HUES6 (cell line): ENCODE results near the gene VTI1A.
"Not testable (repeated sequence)": the region's sequence is repeated elsewhere in the genome, so short reads cannot be mapped to it uniquely, and the experiment has no call there.

Source experiments
- H3K27ac ChIP-seq: 2 replicates; pipeline ENCODE4 v1.7.0; 2013; ENCODE audit warnings: low read depth, mild to moderate bottlenecking, low read length, inconsistent platforms
- H3K27me3 ChIP-seq: 2 replicates; pipeline ENCODE4 v1.6.1; 2013; ENCODE audit warnings: low read length; ENCODE audit not compliant: control insufficient read depth, insufficient read depth
- H3K36me3 ChIP-seq: 2 replicates; pipeline ENCODE4 v1.6.1; 2013; ENCODE audit warnings: low read length; ENCODE audit not compliant: control insufficient read depth, insufficient read depth
- H3K4me1 ChIP-seq: 2 replicates; pipeline ENCODE4 v1.6.1; 2013; ENCODE audit warnings: low read length; ENCODE audit not compliant: control insufficient read depth, insufficient read depth
- H3K4me3 ChIP-seq: 2 replicates; pipeline ENCODE4 v1.5.1; 2013; ENCODE audit warnings: low read depth, low read length
- H3K9ac ChIP-seq: one replicate; pipeline ENCODE4 v1.6.1; 2013; ENCODE audit warnings: mild to moderate bottlenecking, low read length
- H3K9me3 ChIP-seq: 2 replicates; pipeline ENCODE4 v1.6.1; 2013; ENCODE audit warnings: low read depth, low read length; ENCODE audit not compliant: control insufficient read depth, insufficient read depth

Gene VTI1A

GRCh38 chr10:112526139-112526538, 79.1 kb downstream of the VTI1A start:
- no peaks in the 10 kb centered on the region for H3K36me3 ChIP-seq
- no peaks in the 10 kb centered on the region for H3K9me3 ChIP-seq
- no peak overlapping the region for H3K27ac ChIP-seq
- no peaks in the 10 kb centered on the region for H3K27me3 ChIP-seq
- H3K9ac ChIP-seq: no peak overlapping the region
- no peak overlapping the region for H3K4me3 ChIP-seq
- peaks cover 10% of the 10 kb centered on the region for H3K4me1 ChIP-seq

GRCh38 chr10:112526906-112527305, 79.9 kb downstream of the VTI1A start:
- Histone ChIP-seq H3K27ac (no peak overlapping the region), H3K36me3 (no peaks in the 10 kb centered on the region), H3K4me3 (peak overlapping the region; percentile 23; the same call in 1 of the 2 replicates), H3K9me3 (no peaks in the 10 kb centered on the region), H3K4me1 (peaks cover 10% of the 10 kb centered on the region), H3K9ac (no peak overlapping the region), H3K27me3 (no peaks in the 10 kb centered on the region)

- H3K9me3 ChIP-seq: no peaks in the 10 kb centered on the region
- no peak overlapping the region for H3K27ac ChIP-seq
- no peaks in the 10 kb centered on the region for H3K27me3 ChIP-seq
- no peak overlapping the region for H3K9ac ChIP-seq
- H3K4me3 ChIP-seq: no peak overlapping the region
- H3K4me1 ChIP-seq: peaks cover 10% of the 10 kb centered on the region
- no peaks in the 10 kb centered on the region for H3K36me3 ChIP-seq
Observed at GRCh38 chr10:112528235-112528634, 81.2 kb downstream of the VTI1A start.

- H3K9me3 ChIP-seq: no peaks in the 10 kb centered on the region
- H3K36me3 ChIP-seq: no peaks in the 10 kb centered on the region
- H3K4me1 ChIP-seq: peaks cover 5% of the 10 kb centered on the region; the same call in 1 of the 2 replicates
- no peak overlapping the region for H3K9ac ChIP-seq
- H3K27me3 ChIP-seq: no peaks in the 10 kb centered on the region
- no peak overlapping the region for H3K4me3 ChIP-seq
- no peak overlapping the region for H3K27ac ChIP-seq
Observed at GRCh38 chr10:112531421-112531820, 84.4 kb downstream of the VTI1A start.

- no peak overlapping the region for H3K9ac ChIP-seq
- H3K36me3 ChIP-seq: no peaks in the 10 kb centered on the region
- H3K4me3 ChIP-seq: no peak overlapping the region
- H3K27me3 ChIP-seq: no peaks in the 10 kb centered on the region
- no peak overlapping the region for H3K27ac ChIP-seq
- H3K9me3 ChIP-seq: no peaks in the 10 kb centered on the region
- peaks cover under 1% of the 10 kb centered on the region; the same call in 1 of the 2 replicates for H3K4me1 ChIP-seq
Observed at GRCh38 chr10:112532189-112532588, 85.2 kb downstream of the VTI1A start.

GRCh38 chr10:112532956-112533355, 85.9 kb downstream of the VTI1A start:
- no peaks in the 10 kb centered on the region for H3K36me3 ChIP-seq
- no peak overlapping the region for H3K27ac ChIP-seq
- H3K9ac ChIP-seq: no peak overlapping the region
- H3K4me3 ChIP-seq: no peak overlapping the region
- no peaks in the 10 kb centered on the region for H3K9me3 ChIP-seq
- no peaks in the 10 kb centered on the region for H3K27me3 ChIP-seq
- H3K4me1 ChIP-seq: no peaks in the 10 kb centered on the region

- Histone ChIP-seq H3K27me3 (no peaks in the 10 kb centered on the region), H3K4me1 (no peaks in the 10 kb centered on the region), H3K9me3 (no peaks in the 10 kb centered on the region), H3K27ac (no peak overlapping the region), H3K9ac (no peak overlapping the region), H3K36me3 (no peaks in the 10 kb centered on the region), H3K4me3 (no peak overlapping the region)
Observed at GRCh38 chr10:112533916-112534315, 86.9 kb downstream of the VTI1A start.

- Histone ChIP-seq H3K27me3 (no peaks in the 10 kb centered on the region), H3K36me3 (peaks cover 6% of the 10 kb centered on the region; the same call in 1 of the 2 replicates), H3K9me3 (no peaks in the 10 kb centered on the region), H3K4me1 (peaks cover 3% of the 10 kb centered on the region; the same call in 1 of the 2 replicates), H3K4me3 (no peak overlapping the region), H3K27ac (no peak overlapping the region), H3K9ac (no peak overlapping the region)
Observed at GRCh38 chr10:112535531-112535951, 88.5 kb downstream of the VTI1A start.

GRCh38 chr10:112536663-112537062, 89.6 kb downstream of the VTI1A start:
- H3K4me3 ChIP-seq: no peak overlapping the region
- H3K9me3 ChIP-seq: no peaks in the 10 kb centered on the region
- no peak overlapping the region for H3K27ac ChIP-seq
- no peak overlapping the region for H3K9ac ChIP-seq
- H3K4me1 ChIP-seq: peaks cover 3% of the 10 kb centered on the region; the same call in 1 of the 2 replicates
- no peaks in the 10 kb centered on the region for H3K27me3 ChIP-seq
- peaks cover 6% of the 10 kb centered on the region; the same call in 1 of the 2 replicates for H3K36me3 ChIP-seq

GRCh38 chr10:112538168-112538567, 91.2 kb downstream of the VTI1A start:
- H3K4me3 ChIP-seq: no peak overlapping the region
- H3K27ac ChIP-seq: no peak overlapping the region
- peaks cover 3% of the 10 kb centered on the region; the same call in 1 of the 2 replicates for H3K4me1 ChIP-seq
- peaks cover 9% of the 10 kb centered on the region; the same call in 1 of the 2 replicates for H3K36me3 ChIP-seq
- no peaks in the 10 kb centered on the region for H3K27me3 ChIP-seq
- H3K9me3 ChIP-seq: no peaks in the 10 kb centered on the region
- no peak overlapping the region for H3K9ac ChIP-seq

- H3K4me1 ChIP-seq: peaks cover 3% of the 10 kb centered on the region; the same call in 1 of the 2 replicates
- H3K36me3 ChIP-seq: peaks cover 9% of the 10 kb centered on the region; the same call in 1 of the 2 replicates
- no peak overlapping the region for H3K27ac ChIP-seq
- no peaks in the 10 kb centered on the region for H3K9me3 ChIP-seq
- no peaks in the 10 kb centered on the region for H3K27me3 ChIP-seq
- no peak overlapping the region for H3K9ac ChIP-seq
- no peak overlapping the region for H3K4me3 ChIP-seq
Observed at GRCh38 chr10:112539340-112539739, 92.3 kb downstream of the VTI1A start.

GRCh38 chr10:112542823-112543222, 95.8 kb downstream of the VTI1A start:
- not testable (repeated sequence) for H3K27ac ChIP-seq

More at GRCh38 chr10:112542823-112543222, 95.8 kb downstream of the VTI1A start:
- not testable (repeated sequence) for H3K4me3 ChIP-seq, H3K9me3 ChIP-seq, H3K4me1 ChIP-seq, H3K27me3 ChIP-seq, H3K36me3 ChIP-seq, H3K9ac ChIP-seq
